Activated naive CD8-positive, alpha-beta T cell treated with anti-CD3 and anti-CD28 coated beads, Interleukin-2, amount 50 U/mL, for 16 hours (primary cell): ENCODE results near the gene FDCSP.
"Not testable (repeated sequence)": the region's sequence is repeated elsewhere in the genome, so short reads cannot be mapped to it uniquely, and the experiment has no call there.

Source experiments
- DNase-seq: peaks from one replicate; pipeline ENCODE4 v3.0.0-alpha.2; 2020; ENCODE audit warnings: low read depth, low spot score

FDCSP gene

DNA sequence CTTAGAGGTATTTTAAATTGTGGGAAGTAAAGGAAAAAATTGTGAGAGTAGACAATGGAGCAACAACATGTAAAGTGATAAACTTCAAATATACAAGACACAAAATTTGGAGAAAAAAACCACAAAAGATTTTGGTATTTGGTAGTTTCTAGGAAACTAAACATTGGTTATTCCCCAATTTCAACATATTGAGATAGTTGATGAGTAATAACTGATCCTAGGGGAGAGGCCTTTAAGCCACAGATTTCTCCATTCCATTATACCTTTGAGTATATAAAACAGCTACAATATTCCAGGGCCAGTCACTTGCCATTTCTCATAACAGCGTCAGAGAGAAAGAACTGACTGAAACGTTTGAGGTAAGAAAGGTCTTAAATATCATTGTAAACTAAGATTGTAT is at the start of gene FDCSP:
Gene FDCSP (plus strand): TSS at position 301 of the 400 bp plus-strand sequence. CDS start 5,071 bp downstream, outside the sequence.
- no peak for DNase-seq

DNA sequence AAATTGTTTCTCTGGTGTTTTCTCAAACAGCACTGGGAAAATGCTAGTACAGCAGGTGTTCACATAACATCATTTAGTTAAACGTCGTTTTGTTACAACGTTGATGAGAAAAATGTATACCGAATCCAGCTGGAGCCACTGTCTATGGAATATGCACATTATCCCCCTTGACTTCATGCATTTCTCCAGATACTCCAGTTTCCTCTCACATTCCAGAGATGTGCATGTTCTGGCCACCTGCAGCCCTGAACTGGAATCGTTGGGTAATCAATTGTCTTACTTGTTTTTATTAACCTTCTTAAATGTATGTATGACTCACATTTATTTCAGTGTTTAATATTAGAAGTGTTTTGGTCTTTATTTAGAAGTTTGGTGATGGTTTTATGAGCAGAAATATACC is 48.8 kb upstream of the FDCSP start:
- no peak for DNase-seq

DNA sequence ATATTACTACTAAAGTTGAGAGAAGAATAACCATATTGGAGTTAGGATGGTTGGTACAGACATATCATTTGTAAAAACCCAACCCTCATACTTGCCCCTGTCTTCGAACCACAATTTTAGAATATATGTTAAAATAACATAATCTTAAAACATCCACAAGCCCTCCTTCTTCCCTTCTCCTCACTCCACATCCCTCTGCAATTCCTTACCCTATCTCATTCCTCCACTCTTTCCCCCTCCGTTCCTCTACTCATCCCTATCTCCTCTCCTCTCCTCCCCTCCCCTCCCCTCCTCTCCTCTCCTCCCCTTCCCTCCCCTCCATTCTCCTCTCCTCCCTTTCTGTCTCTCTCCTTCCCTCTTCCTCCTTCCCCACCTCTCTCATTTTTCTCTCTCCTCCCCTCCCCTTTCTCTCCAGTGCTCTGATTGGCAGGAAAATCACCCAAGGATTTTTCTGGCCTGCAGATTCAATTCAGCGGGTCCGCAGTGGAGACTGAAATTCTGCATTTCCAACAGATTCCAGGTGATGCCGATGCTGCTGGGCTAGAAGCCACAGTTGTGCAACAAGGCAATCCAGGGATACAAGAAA is 47.8 kb upstream of the FDCSP start:
- DNase-seq: no peak

DNA sequence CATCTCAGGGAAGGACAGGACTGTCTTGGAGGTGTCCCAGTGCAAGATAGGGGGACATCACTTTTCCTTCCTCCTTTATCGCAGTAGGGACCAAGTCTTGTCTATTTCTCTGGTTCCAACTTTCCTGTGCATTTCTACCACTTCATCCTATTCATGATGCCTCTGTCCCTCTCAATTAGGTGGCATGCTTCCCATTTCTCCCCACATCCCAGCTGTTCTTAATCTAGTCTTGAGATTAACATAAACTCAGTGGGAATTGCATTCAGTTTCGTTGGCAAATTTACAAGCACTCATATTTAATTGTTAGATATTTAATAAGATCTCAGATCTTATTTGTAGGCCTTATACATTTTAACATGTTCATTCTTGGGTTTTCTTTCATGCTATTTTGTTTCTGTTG is 46.1 kb upstream of the FDCSP start:
- no peak for DNase-seq

DNA sequence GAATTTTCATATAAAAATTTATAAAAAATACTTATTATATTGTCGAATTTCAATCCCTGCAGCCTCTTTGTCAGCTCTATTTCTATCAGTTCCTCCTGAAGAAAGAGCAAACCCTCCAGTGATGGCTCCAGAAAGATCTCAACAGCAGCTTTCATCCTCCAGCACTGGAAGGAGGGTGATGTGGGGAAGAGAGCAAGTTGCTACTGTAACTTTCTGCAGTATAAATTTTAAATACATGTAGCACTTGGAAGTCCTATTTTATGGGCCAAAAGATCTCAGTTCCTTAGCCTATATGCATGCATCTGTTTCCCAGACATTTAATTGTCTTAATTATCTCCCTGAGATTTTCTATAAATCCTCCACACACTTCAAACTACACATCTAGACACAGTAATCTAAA is 44.1 kb upstream of the FDCSP start:
- no peak for DNase-seq

DNA sequence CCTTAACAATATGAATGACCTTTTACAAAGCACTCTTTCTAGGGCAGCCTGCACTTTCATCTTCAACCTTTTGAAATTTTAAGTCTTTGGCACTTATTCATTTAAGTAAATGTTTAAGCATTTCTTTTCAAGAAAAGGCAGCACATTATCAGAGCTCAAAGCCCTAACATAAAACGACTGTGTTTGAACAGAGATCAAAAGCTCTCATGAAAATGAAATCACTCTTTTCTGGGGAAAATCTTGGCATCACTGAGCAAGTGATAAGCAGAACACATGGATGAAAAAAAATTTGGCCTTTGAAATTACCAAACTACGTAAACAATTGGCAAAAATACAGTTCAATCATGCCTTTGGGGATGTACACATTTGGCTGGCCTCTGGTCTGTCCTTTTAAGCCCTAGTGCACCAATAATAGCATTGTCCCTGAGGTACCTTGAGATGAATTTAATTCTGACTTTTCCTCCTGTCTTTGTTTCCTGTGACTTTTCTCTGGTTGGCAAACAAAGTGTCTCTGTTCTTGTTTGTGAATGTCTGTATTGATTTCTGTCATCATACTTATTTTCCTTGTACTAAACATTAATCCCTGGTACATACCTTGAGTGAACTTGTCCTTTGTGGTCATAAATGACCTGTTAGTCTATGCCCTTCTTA is 43.3 kb upstream of the FDCSP start:
- DNase-seq: no peak

DNA sequence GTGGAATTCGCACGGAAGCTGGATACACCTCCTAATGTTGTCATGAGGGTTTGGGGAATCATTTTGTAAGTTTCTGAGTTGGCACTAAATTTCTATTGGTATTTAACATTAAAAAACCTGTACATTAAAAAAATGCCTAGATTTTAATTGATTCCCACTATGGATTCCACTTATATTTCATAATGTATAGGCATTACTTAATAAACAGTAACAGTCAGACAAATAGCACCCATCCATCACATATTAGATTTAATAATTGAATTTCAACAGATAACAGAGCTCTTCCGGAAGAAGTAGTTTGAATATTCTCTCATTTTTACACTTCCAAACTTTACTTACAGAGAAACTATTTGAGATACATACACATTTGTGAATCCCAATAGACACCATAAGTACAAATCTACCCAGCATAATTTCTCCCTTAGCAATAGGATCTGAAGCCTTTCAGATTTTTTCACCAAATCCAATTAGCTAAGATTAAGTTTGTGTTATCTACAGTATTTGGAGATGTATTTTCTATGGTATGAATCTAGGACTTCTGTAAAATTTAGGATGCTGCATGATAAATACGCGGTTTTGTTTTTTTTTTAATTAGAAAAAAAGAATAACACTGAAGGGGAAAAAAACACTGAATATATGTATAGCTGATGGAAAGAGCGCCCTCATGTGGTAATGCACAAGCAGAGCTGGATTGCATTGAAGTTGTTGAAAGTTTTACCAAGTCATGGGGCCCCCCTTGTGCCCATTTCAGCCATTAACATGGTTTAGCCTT is 42.6 kb upstream of the FDCSP start:
- no peak for DNase-seq

DNA sequence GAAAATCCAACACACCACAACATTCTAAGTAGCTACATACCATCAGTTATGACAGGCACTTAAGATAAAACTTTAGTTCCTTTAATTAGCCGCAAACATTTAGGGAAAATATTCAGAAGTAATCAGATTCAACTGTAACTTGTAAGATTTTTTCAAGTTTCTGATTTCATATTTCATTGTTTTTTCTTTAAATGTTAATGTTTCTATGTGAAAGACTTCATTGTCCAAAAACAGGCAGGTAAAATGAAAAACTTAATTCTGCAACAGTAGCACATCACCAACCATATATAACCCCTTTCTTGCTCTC is 42.0 kb upstream of the FDCSP start:
- no peak for DNase-seq

DNA sequence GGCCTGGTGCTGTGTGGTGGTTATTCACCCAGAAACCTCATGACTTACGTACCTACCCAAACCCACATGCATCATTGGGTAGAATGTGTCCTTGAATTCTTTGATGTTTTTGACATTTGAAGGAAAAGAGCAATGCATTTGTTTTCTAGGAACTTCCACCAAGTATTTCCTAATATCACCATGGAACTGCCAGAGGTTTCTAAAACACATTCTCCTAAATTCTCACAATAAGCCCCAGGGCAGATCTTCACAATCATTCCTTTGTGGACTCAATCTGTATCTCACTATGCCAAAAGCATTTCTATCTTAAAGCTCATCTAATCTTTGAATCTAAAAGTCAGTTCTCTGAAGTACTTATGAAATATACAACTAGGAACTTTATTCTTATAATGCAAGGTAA is 38.7 kb upstream of the FDCSP start:
- no peak for DNase-seq

DNA sequence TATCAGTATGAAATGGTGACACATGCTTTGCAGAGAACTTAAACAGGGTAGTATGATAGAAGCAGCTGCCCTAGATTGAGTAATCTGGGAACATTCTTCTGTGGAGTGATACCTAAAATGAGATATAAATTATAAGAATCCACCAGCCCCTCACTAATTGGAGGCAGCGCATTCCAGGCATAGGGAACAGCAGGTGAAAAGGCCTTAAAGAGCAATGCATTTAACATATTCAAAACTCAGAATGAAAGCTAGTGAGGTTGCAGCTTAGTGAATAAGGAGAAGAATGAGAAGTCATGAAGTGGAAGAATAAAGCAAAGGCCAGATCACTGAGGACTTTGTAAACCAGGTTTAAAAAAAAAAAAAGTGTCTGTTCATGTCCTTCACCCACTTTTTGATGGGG is 35.3 kb upstream of the FDCSP start:
- no peak for DNase-seq

DNA sequence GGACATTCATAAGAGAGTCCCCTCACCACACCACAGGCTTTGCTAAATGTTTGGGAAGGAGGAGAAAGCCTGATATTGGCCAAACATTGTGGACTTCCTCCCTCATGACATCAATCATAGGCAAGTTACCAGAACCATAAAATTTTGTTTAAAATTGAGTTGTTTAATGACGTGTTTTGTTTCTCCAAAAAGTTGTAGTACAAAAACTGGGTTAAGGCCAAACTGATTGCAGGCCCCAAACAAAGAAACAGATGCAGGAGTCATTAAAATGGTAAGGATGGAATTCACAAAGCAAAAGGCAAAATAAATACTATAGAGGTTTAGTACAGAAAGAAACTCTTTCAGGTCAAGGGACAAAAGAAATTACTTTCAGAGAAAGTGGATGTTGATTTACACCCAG is 34.3 kb upstream of the FDCSP start:
- DNase-seq: no peak

DNA sequence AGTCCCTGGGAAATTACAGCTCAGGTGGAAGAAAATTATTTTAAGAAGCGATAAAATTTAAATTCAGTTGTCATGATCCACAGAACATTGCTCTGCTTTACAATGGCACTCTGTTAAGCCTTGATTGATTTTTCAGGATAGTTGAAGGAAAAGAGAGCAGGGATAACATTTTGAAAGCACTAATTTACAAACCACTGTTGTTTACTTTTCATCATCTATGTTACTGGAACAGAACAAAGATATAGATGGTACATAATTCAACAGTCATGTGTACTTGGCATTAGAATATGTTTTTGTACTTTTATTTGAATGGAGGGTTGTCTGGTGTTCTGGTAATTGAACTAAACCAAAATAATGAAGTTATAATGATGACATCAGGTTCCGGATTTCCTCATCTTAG is 33.0 kb upstream of the FDCSP start:
- DNase-seq: no peak

DNA sequence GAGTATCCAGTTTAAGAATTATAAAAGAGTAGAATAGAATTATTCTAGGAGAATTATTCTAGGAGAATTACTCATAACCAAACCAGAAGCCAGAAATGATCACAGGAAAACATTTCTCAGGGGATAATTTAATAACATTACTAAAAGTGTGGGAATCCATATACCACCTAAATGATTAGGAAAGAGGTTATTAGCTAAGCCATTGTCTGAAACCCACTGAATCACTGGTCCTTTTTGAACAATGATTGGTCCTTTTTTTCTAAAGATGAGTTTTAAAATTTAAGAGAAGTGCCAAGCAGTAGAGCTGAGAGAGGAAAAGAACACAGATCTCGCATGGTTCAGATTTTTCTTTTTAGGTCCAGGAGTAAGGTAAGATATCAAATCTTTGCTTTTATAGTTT is 30.5 kb upstream of the FDCSP start, which contains the start of gene ODAM:
Gene ODAM (plus strand): TSS at position 301 of the 400 bp plus-strand sequence. CDS start 819 bp downstream, outside the sequence.
- no peak for DNase-seq

DNA sequence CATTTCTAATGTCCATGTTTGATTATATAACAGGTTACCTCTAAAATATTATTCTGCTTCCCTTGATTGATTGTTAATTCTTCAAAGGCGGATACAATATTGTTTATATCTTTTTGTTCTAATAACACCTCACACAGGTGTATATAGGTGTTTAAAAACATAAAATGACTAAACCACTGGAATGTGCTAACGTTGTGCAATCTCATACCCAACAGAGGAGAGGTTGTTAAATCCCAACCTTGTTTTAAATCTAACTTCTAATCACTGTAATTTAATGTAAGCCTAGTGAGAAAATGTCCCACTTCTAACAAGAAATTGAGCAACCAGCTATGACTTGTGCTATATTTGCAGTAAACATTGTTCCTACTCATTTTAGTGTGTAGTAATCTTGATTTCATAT is 29.1 kb upstream of the FDCSP start:
- DNase-seq: no peak

DNA sequence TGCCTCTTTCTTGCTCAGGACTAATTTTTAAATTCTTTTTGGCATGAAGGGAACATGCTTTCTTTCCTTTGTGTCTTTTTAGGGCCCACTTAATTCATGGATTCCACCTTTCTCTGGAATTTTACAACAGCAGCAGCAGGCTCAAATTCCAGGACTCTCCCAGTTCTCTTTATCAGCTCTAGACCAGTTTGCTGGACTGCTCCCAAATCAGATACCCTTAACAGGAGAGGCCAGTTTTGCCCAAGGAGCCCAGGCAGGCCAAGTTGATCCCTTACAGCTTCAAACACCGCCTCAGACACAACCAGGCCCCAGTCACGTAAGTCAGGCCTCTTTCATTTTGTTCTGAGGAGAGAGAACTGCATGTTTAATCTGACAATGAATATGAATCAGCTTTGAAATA is 28.1 kb upstream of the FDCSP start:
- DNase-seq: no peak

DNA sequence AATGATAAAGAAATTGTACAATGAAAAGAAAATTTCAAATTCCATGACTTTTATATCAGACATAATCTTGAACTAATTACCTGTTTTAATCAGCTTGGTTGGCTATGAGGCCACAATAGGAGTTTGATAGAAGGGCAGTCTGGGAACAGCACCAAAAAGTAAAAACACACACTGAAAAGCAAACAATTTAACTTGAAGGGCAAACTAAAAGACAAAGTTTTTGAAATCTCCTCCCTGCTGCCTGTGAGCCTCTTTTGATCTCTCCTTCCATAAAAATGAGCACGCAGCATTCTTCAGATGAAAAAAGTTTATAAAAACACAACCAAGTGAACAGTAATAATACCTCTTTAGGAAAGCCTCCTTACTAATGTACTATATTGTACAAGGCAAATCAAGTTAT is 22.3 kb upstream of the FDCSP start:
- DNase-seq: no peak

DNA sequence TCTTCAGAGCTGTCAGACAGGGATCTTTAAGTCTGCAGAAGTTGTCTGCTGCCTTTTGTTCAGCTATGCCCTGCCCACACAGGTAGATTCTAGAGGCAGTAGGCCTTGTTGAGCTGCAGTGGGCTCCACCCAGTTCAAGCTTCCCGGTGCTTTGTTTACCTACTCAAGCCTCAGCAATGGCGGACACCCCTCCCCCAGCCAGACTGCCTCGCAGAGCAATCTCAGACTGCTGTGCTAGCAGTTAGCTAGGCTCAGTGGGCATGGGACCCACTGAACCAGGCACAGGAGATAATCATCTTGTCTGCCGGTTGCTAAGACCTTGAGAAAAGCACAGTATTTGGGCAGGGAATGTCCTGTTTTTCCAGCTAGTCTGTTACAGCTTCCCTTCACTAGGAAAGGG is 13.2 kb upstream of the FDCSP start:
- DNase-seq: not testable (repeated sequence)

DNA sequence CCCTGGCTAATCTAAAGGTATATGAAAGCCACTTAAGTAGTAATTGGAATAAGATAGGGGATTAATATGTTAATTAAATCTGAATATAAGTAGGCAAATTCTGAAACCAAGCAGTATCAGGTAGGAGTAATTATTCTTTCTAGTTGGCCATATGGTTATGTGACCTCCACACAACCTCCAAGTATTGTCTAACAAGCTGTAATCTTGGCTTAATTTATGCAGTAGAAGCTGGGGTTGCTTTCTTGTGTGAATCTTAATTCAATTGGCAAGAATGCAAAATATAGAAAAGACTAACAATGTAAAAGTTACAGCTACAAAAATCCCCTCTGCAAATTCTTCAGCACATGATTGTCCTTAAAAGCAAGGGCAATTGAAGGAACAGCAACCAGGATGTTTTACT is 9.8 kb upstream of the FDCSP start:
- not testable (repeated sequence) for DNase-seq

DNA sequence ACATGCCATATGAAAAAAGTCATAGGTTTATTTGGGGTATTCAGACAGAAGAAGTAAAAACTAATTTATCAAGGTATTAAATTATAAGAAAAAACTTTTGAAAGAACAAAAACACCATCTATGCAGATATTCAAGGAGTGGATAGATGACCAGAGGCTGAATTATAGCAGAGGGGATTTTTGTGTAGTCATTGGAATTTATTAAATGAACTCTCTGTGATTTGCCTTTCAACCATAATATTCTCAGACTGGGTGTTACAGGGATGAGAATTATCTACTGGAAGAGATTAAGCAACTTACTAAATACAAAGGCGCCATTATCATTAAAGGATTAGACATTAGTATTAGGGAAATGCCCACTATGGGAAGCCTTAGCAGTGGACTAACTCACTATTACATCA is 9.4 kb upstream of the FDCSP start:
- DNase-seq: not testable (repeated sequence)

DNA sequence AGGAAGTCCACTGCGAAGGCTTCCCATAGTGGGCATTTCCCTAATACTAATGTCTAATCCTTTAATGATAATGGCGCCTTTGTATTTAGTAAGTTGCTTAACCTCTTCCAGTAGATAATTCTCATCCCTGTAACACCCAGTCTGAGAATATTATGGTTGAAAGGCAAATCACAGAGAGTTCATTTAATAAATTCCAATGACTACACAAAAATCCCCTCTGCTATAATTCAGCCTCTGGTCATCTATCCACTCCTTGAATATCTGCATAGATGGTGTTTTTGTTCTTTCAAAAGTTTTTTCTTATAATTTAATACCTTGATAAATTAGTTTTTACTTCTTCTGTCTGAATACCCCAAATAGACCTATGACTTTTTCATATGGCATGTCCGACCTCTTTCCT is 4.5 kb upstream of the FDCSP start:
- DNase-seq: not testable (repeated sequence)

DNA sequence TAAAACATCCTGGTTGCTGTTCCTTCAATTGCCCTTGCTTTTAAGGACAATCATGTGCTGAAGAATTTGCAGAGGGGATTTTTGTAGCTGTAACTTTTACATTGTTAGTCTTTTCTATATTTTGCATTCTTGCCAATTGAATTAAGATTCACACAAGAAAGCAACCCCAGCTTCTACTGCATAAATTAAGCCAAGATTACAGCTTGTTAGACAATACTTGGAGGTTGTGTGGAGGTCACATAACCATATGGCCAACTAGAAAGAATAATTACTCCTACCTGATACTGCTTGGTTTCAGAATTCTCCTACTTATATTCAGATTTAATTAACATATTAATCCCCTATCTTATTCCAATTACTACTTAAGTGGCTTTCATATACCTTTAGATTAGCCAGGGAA is 4.1 kb upstream of the FDCSP start:
- DNase-seq: not testable (repeated sequence)

DNA sequence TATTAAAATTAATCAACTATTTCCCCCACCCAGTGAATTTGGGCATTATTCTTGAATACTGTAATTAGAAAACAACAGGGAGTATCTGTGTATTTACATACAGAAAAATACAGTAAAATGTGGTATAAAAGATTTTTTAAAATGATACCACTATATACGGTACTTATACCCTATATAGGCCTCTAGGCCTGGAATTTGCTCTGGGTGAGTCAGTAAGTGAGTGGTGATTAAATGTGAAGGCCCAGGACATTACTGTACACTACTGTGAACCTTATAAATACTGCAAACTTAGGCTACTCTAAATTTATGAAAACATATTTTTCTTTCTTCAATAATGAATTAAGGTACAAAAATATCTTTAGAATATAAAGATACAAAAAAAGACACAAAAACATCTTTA is 10.2 kb downstream of the FDCSP start:
- DNase-seq: no peak
